Loucy (cell line): ENCODE measurements around the gene GPT2.
"Not testable (repeated sequence)": the region's sequence is repeated elsewhere in the genome, so short reads cannot be mapped to it uniquely, and the experiment has no call there.

ENCODE experiments used
- H2AFZ ChIP-seq: fragments of 200-600 bp; sonication (generic); 2 replicates; pipeline ENCODE4 v1.6.0; 2016; ENCODE audit warnings: antibody characterized with exemption, mild to moderate bottlenecking, low read length, moderate library complexity
- H3F3A ChIP-seq: fragments of 200-600 bp; 2 replicates; pipeline ENCODE4 v1.6.0; 2016; ENCODE audit warnings: antibody characterized with exemption, low read depth, mild to moderate bottlenecking
- H3K27me3 ChIP-seq: fragments of 200-600 bp; sonication (generic); 2 replicates; pipeline ENCODE4 v1.6.1; 2014; ENCODE audit warnings: low read length, mild to moderate bottlenecking; ENCODE audit not compliant: insufficient read depth, poor library complexity, severe bottlenecking
- H3K36me3 ChIP-seq: fragments of 200-600 bp; sonication (generic); 2 replicates; pipeline ENCODE4 v1.6.1; 2016; ENCODE audit warnings: low read length; ENCODE audit not compliant: insufficient read depth
- H3K4me1 ChIP-seq: fragments of 200-600 bp; sonication (generic); 2 replicates; pipeline ENCODE4 v1.5.1; 2014; ENCODE audit warnings: low read length, mild to moderate bottlenecking; ENCODE audit not compliant: insufficient read depth, poor library complexity, severe bottlenecking
- H3K4me2 ChIP-seq: fragments of 200-600 bp; sonication (generic); 2 replicates; pipeline ENCODE4 v1.6.0; 2014; ENCODE audit warnings: antibody characterized with exemption, low read length, low read depth, mild to moderate bottlenecking; ENCODE audit not compliant: poor library complexity, severe bottlenecking
- H3K4me3 ChIP-seq: fragments of 200-600 bp; sonication (generic); 2 replicates; pipeline ENCODE4 v1.5.1; 2014; ENCODE audit warnings: low read length, mild to moderate bottlenecking, mixed read lengths; ENCODE audit not compliant: poor library complexity, severe bottlenecking
- H3K79me2 ChIP-seq: fragments of 200-600 bp; sonication (generic); 2 replicates; pipeline ENCODE4 v1.6.1; 2014; ENCODE audit warnings: low read length; ENCODE audit not compliant: insufficient read depth
- H3K9ac ChIP-seq: fragments of 200-600 bp; sonication (generic); 2 replicates; pipeline ENCODE4 v1.6.0; 2014; ENCODE audit warnings: mild to moderate bottlenecking, low read depth, low read length, moderate library complexity; ENCODE audit not compliant: poor library complexity, severe bottlenecking
- H3K9me2 ChIP-seq: fragments of 200-600 bp; sonication (generic); replicated peaks from 2 replicates; pipeline ENCODE4 v1.6.1; 2016; ENCODE audit warnings: low read depth, low read length, mixed read lengths
- H3K9me3 ChIP-seq: fragments of 200-600 bp; sonication (generic); 2 replicates; pipeline ENCODE4 v1.6.1; 2014; ENCODE audit warnings: mild to moderate bottlenecking, antibody characterized with exemption, low read length, low read depth; ENCODE audit not compliant: insufficient read depth
- H4K20me1 ChIP-seq: fragments of 200-600 bp; sonication (generic); 2 replicates; pipeline ENCODE4 v1.6.0; 2014; ENCODE audit warnings: antibody characterized with exemption, low read length, mild to moderate bottlenecking; ENCODE audit not compliant: insufficient read depth, poor library complexity, severe bottlenecking
- CTCF ChIP-seq: fragments of 200-600 bp; sonication (generic); conservative IDR thresholded peaks from 2 replicates; pipeline ENCODE4 v1.5.1; 2014; ENCODE audit warnings: mild to moderate bottlenecking, antibody characterized with exemption, low read length
- EZH2phosphoT487 ChIP-seq: fragments of 200-600 bp; IDR thresholded peaks from 2 replicates; pipeline ENCODE4 v1.6.1; 2018; ENCODE audit warnings: antibody characterized with exemption, mild to moderate bottlenecking, moderate library complexity, borderline replicate concordance

Gene GPT2

GRCh38 chr16:46932802-46933201 is 48.6 kb downstream of the GPT2 start:
- H3K79me2 ChIP-seq = no peaks in the 10 kb centered on the region
- no peak overlapping the region for H3K9ac ChIP-seq
- peaks cover 3% of the 10 kb centered on the region for H3K4me1 ChIP-seq
- no peaks in the 10 kb centered on the region for H3K36me3 ChIP-seq
- no peaks in the 10 kb centered on the region for H3K9me2 ChIP-seq
- H3K4me2 ChIP-seq = no peak overlapping the region
- TF ChIP-seq EZH2phosphoT487 (no peak), CTCF (no peak)
- no peak overlapping the region for H2AFZ ChIP-seq
- no peaks in the 10 kb centered on the region for H3K9me3 ChIP-seq
- H3K4me3 ChIP-seq = no peak overlapping the region
- no peaks in the 10 kb centered on the region for H3K27me3 ChIP-seq
- H3F3A ChIP-seq = no peaks in the 10 kb centered on the region
- H4K20me1 ChIP-seq = no peaks in the 10 kb centered on the region

GRCh38 chr16:46937536-46937935 is 53.4 kb downstream of the GPT2 start:
- Histone ChIP-seq H2AFZ (no peak overlapping the region), H3K4me1 (no peaks in the 10 kb centered on the region), H3K36me3 (no peaks in the 10 kb centered on the region), H3K27me3 (no peaks in the 10 kb centered on the region), H4K20me1 (no peaks in the 10 kb centered on the region), H3K4me3 (no peak overlapping the region), H3K4me2 (no peak overlapping the region), H3K79me2 (no peaks in the 10 kb centered on the region), H3K9me2 (no peaks in the 10 kb centered on the region), H3F3A (no peaks in the 10 kb centered on the region), H3K9me3 (no peaks in the 10 kb centered on the region), H3K9ac (no peak overlapping the region)
- TF ChIP-seq CTCF = no peak

GRCh38 chr16:46944713-46945112 is 60.6 kb downstream of the GPT2 start:
- H3F3A ChIP-seq, H3K27me3 ChIP-seq, H4K20me1 ChIP-seq, H3K4me3 ChIP-seq, H3K9me2 ChIP-seq, H3K9me3 ChIP-seq, H3K4me1 ChIP-seq, H3K79me2 ChIP-seq, H3K4me2 ChIP-seq, H3K9ac ChIP-seq, H3K36me3 ChIP-seq, H2AFZ ChIP-seq: not testable (repeated sequence)

GRCh38 chr16:46947900-46948547 is 63.9 kb downstream of the GPT2 start:
- Histone ChIP-seq H3K27me3 (no peaks in the 10 kb centered on the region), H2AFZ (no peak overlapping the region), H3K9me2 (no peaks in the 10 kb centered on the region), H3K4me1 (no peaks in the 10 kb centered on the region), H3K79me2 (no peaks in the 10 kb centered on the region), H3K4me3 (no peak overlapping the region), H4K20me1 (no peaks in the 10 kb centered on the region), H3F3A (no peaks in the 10 kb centered on the region), H3K36me3 (no peaks in the 10 kb centered on the region), H3K9me3 (no peaks in the 10 kb centered on the region), H3K9ac (no peak overlapping the region), H3K4me2 (no peak overlapping the region)
- TF ChIP-seq CTCF (peak; percentile 75), EZH2phosphoT487 (no peak)
